B cell (primary cell): ENCODE results near the gene EDC4. TPM values are rescaled to one million over a fixed set of nuclear protein-coding genes. Genes with fewer than 3 reads are reported as not detected.

ENCODE experiments used
- ATAC-seq: fragments of 200-7000 bp; cut with Tn5 transposase; one replicate; pipeline ENCODE4 v1.10.0; 2021; ENCODE audit warnings: low read depth, mild to moderate bottlenecking, moderate number of reproducible peaks, moderate library complexity
- CTCF ChIA-PET: fragments of 350-600 bp; sonication (Branson Sonifier 250); formaldehyde crosslinking; loops from one replicate; lab custom pipeline; 2021; ENCODE audit warnings: antibody characterized with exemption, inconsistent platforms; lab: Charles Lee
- POLR2A ChIA-PET: fragments of 350-600 bp; sonication (Branson Sonifier 250); formaldehyde crosslinking; loops from one replicate; lab custom pipeline; 2021; ENCODE audit warnings: antibody characterized with exemption; lab: Charles Lee
- DNase-seq: peaks from one replicate; pipeline ENCODE4 v3.0.0; 2013
- H2AFZ ChIP-seq: 2 replicates; pipeline ENCODE4 v1.6.1; 2012; ENCODE audit warnings: mild to moderate bottlenecking, low read depth, low read length; ENCODE audit not compliant: insufficient read depth, poor library complexity, severe bottlenecking
- H3K27ac ChIP-seq, 2 donors: 1 replicate in 1 of 2; 2 replicates in 1 of 2; pipeline ENCODE4 v1.5.1; 2012 to 2013; ENCODE audit warnings: low read length in 2 of 2, mild to moderate bottlenecking in 2 of 2, moderate library complexity in 1 of 2
- H3K27me3 ChIP-seq, 4 experiments: fragments of 200-600 bp in 1 of 4; sonication (generic) in 1 of 4; replicated peaks in 1 of 4; 1 replicate in 2 of 4; 2 replicates in 2 of 4; pipeline versions ENCODE4 v1.6.1 to v1.7.0; 2013 to 2016; ENCODE audit warnings: low read length in 3 of 4, mild to moderate bottlenecking in 2 of 4, mixed read lengths in 1 of 4, moderate library complexity in 1 of 4; ENCODE audit not compliant: insufficient read depth in 4 of 4, control insufficient read depth in 3 of 4; ENCODE audit errors: control extremely low read depth in 1 of 4
- H3K36me3 ChIP-seq, 2 experiments: replicated peaks in 1 of 2; 1 replicate in 1 of 2; 2 replicates in 1 of 2; pipeline versions ENCODE4 v1.6.1 to v1.7.1; 2013; ENCODE audit warnings: low read length in 1 of 2; ENCODE audit not compliant: insufficient read depth in 2 of 2, control insufficient read depth in 1 of 2; ENCODE audit errors: control extremely low read depth in 1 of 2, extremely low read depth in 1 of 2
- H3K4me1 ChIP-seq, 2 donors: fragments of 200-600 bp in 1 of 2; sonication (generic) in 1 of 2; 1 replicate in 1 of 2; 2 replicates in 1 of 2; pipeline versions ENCODE4 v1.5.1 to v1.6.1; 2013 to 2017; ENCODE audit warnings: low read length in 2 of 2; ENCODE audit not compliant: control insufficient read depth in 2 of 2, insufficient read depth in 2 of 2
- H3K4me2 ChIP-seq: replicated peaks from 2 replicates; pipeline ENCODE3; 2012; ENCODE audit warnings: mild to moderate bottlenecking, low read depth, low read length; ENCODE audit not compliant: poor library complexity, severe bottlenecking
- H3K4me3 ChIP-seq, 5 experiments: fragments of 200-600 bp in 1 of 5; sonication (generic) in 1 of 5; 1 replicate in 3 of 5; 2 replicates in 2 of 5; pipeline versions ENCODE4 v1.5.1 to v1.7.0; 2011 to 2016; ENCODE audit warnings: low read length in 4 of 5, mild to moderate bottlenecking in 4 of 5, low read depth in 2 of 5, control low read depth in 1 of 5, moderate library complexity in 1 of 5; ENCODE audit not compliant: insufficient read depth in 1 of 5; ENCODE audit errors: control extremely low read depth in 1 of 5, extremely low read depth in 1 of 5
- H3K79me2 ChIP-seq: fragments of 200-600 bp; sonication (generic); one replicate; pipeline ENCODE4 v1.6.0; 2016; ENCODE audit warnings: low read length; ENCODE audit not compliant: control insufficient read depth, insufficient read depth
- H3K9ac ChIP-seq: fragments of 200-600 bp; sonication (generic); 2 replicates; pipeline ENCODE4 v1.6.1; 2017; ENCODE audit warnings: mild to moderate bottlenecking, low read length, moderate library complexity
- H3K9me3 ChIP-seq, 3 donors: one replicate each; pipeline versions ENCODE4 v1.6.1 to v1.7.1; 2013; ENCODE audit warnings: low read length in 2 of 3; ENCODE audit not compliant: control insufficient read depth in 2 of 3, insufficient read depth in 1 of 3; ENCODE audit errors: control extremely low read depth in 1 of 3
- H4K20me1 ChIP-seq: 2 replicates; pipeline ENCODE4 v1.6.0; 2012; ENCODE audit warnings: mild to moderate bottlenecking, low read length; ENCODE audit not compliant: insufficient read depth, control insufficient read depth, poor library complexity, severe bottlenecking
- H3K27ac Mint-ChIP-seq: one replicate; pipeline ENCODE4 v1.8.0; 2021; ENCODE audit warnings: mixed read lengths
- H3K27me3 Mint-ChIP-seq: one replicate; pipeline ENCODE4 v1.8.0; 2021; ENCODE audit warnings: mixed read lengths
- H3K4me1 Mint-ChIP-seq: one replicate; pipeline ENCODE4 v1.8.0; 2021; ENCODE audit warnings: mixed read lengths
- H3K4me3 Mint-ChIP-seq: one replicate; pipeline ENCODE4 v1.8.0; 2021; ENCODE audit warnings: mixed read lengths
- H3K9me3 Mint-ChIP-seq: one replicate; pipeline ENCODE4 v1.8.0; 2022; ENCODE audit warnings: mixed read lengths; ENCODE audit not compliant: insufficient read depth
- EZH2 ChIP-seq: IDR thresholded peaks from 2 replicates; pipeline ENCODE4 v1.6.1; 2012; ENCODE audit warnings: borderline replicate concordance, low read depth, mild to moderate bottlenecking, moderate library complexity, low read length; ENCODE audit not compliant: insufficient read depth, poor library complexity, severe bottlenecking
- WGBS: methylation state at CpG from one replicate; pipeline ENCODE4 v1.1.5; 2013; ENCODE audit warnings: missing lambda C conversion rate; ENCODE audit not compliant: insufficient coverage; 5-methylcytosine and 5-hydroxymethylcytosine counted together
- intact Hi-C: fragments of 100-400 bp; cut with micrococcal nuclease; formaldehyde crosslinking; loops from one replicate; pipeline ENCODE4 v1.10.0; 2022
- polyA plus RNA-seq: library from polyadenylated mRNA; depleted of rRNA; stranded (reverse); fragments of >200 nt; gene quantifications from 2 replicates; pipeline ENCODE4 v1.2.3, GENCODE V29; 2012
- total RNA-seq, 2 donors: library from RNA; stranded (reverse); fragments of 120-200 nt in 1 of 2; gene quantifications; 1 replicate in 1 of 2; 2 replicates in 1 of 2; pipeline versions ENCODE4 v1.2.3 to v1.2.4, GENCODE V29; 2013 to 2022
- TF ChIP-seq, protein P1 (sequence below): fragments of 200-600 bp; IDR thresholded peaks from one replicate; pipeline ENCODE4 v1.8.0; 2022; ENCODE audit warnings: antibody characterized with exemption, mild to moderate bottlenecking

The EDC4 gene
- total and polyA plus RNA-seq, 2 donors (not counting 1 experiment from before 2014, with no cell fraction given) = 84.5 to 95.1 TPM

DNA sequence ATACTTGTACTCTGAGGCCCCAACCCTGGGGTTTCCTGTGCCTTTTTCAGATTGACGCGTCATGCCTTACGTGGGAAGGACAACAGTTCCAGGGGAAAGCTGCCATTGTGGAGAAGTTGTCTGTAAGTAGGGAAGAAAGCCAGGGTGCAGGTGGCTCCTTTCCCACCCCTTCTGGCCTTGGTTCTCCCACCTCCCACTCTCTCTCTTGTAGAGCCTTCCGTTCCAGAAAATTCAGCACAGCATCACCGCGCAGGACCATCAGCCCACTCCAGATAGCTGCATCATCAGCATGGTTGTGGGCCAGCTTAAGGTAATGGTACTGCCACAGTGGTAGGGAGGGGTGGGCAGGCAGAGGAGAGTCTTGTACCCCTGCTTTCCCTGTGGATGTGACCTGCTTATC is 4.6 kb upstream of the EDC4 start:
- no peaks in the 10 kb centered on the region for H3K9me3 Mint-ChIP-seq
- H3K4me1 Mint-ChIP-seq = peaks cover 12% of the 10 kb centered on the region
- Histone ChIP-seq H3K9ac (no peak overlapping the region), H3K9me3 (no peaks in the 10 kb centered on the region), H3K27ac (no peak overlapping the region), H2AFZ (no peak overlapping the region), H3K27me3 (no peaks in the 10 kb centered on the region), H4K20me1 (no peaks in the 10 kb centered on the region), H3K36me3 (peaks cover 0 to 38% of the 10 kb centered on the region in 2 experiments), H3K79me2 (peaks cover 15% of the 10 kb centered on the region), H3K4me2 (no peak overlapping the region), H3K4me3 (no peak overlapping the region), H3K4me1 (peaks cover 7 to 10% of the 10 kb centered on the region in 2 donors)
- H3K4me3 Mint-ChIP-seq = no peak overlapping the region
- ChIA-PET POLR2A (no interaction called here), CTCF (interaction anchor here (1.9 kb wide), 1 partner anchor 14 kb away, joined by 7 read pairs; no protein-coding TSS in a partner anchor)
- no peaks in the 10 kb centered on the region for H3K27me3 Mint-ChIP-seq
- TF ChIP-seq EZH2 = no peak
- TF ChIP-seq, protein P1, sequence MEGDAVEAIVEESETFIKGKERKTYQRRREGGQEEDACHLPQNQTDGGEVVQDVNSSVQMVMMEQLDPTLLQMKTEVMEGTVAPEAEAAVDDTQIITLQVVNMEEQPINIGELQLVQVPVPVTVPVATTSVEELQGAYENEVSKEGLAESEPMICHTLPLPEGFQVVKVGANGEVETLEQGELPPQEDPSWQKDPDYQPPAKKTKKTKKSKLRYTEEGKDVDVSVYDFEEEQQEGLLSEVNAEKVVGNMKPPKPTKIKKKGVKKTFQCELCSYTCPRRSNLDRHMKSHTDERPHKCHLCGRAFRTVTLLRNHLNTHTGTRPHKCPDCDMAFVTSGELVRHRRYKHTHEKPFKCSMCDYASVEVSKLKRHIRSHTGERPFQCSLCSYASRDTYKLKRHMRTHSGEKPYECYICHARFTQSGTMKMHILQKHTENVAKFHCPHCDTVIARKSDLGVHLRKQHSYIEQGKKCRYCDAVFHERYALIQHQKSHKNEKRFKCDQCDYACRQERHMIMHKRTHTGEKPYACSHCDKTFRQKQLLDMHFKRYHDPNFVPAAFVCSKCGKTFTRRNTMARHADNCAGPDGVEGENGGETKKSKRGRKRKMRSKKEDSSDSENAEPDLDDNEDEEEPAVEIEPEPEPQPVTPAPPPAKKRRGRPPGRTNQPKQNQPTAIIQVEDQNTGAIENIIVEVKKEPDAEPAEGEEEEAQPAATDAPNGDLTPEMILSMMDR = no peak
- no peak overlapping the region for H3K27ac Mint-ChIP-seq
- 100% methylated on average over 3 of the region's 6 CpGs for WGBS
- DNase-seq = no peak
- ATAC-seq = no peak
- intact Hi-C loops = no loop called here

GRCh38 chr16:67869653-67870052 is 3.2 kb upstream of the EDC4 start:
- intact Hi-C loops = loop anchor here (5.0 kb wide), 1 partner anchor 37 kb away; no protein-coding TSS in a partner anchor
- POLR2A ChIA-PET = no interaction called here
- Histone ChIP-seq H3K9ac (no peak overlapping the region), H3K4me3 (no peak overlapping the region), H3K4me2 (no peak overlapping the region), H3K36me3 (peaks cover 0 to 36% of the 10 kb centered on the region in 2 experiments), H3K79me2 (peaks cover 24% of the 10 kb centered on the region), H3K9me3 (no peaks in the 10 kb centered on the region), H3K27me3 (no peaks in the 10 kb centered on the region), H3K4me1 (peaks cover 18 to 24% of the 10 kb centered on the region in 2 donors), H4K20me1 (peaks cover 12% of the 10 kb centered on the region), H2AFZ (no peak overlapping the region), H3K27ac (no peak overlapping the region)
- no peak for TF ChIP-seq EZH2
- TF ChIP-seq, protein P1 = no peak
- DNase-seq = no peak
- CTCF ChIA-PET = interaction anchor here (1.0 to 1.9 kb wide), 2 partner anchors 10 to 13 kb away, joined by 3 to 7 read pairs; no protein-coding TSS in a partner anchor
- no peak overlapping the region for H3K4me3 Mint-ChIP-seq
- no peak for ATAC-seq
- peaks cover 26% of the 10 kb centered on the region for H3K4me1 Mint-ChIP-seq
- H3K27me3 Mint-ChIP-seq = no peaks in the 10 kb centered on the region
- no peak overlapping the region for H3K27ac Mint-ChIP-seq
- 97% methylated on average over 6 of the region's 7 CpGs for WGBS
- H3K9me3 Mint-ChIP-seq = no peaks in the 10 kb centered on the region
